Endothelial cell of umbilical vein (primary cell): Measurements from ENCODE around the gene PHF2. TPM values are rescaled to one million over a fixed set of nuclear protein-coding genes. Genes with fewer than 3 reads are reported as not detected.
"Not testable (repeated sequence)": the region's sequence is repeated elsewhere in the genome, so short reads cannot be mapped to it uniquely, and the experiment has no call there.

Source experiments
- BruUV-seq: library from RNA; stranded (reverse); fragments of 400-500 nt; replicated peaks from 2 replicates; lab custom pipeline; 2021; lab: Mats Ljungman, UMichigan
- CTCF ChIA-PET: fragments of 300-600, 350-600 bp; sonication (Branson Sonifier 250); formaldehyde crosslinking; loops from one replicate; lab custom pipeline; 2021; ENCODE audit warnings: antibody characterized with exemption, inconsistent platforms; lab: Charles Lee
- POLR2A ChIA-PET: fragments of 300-600, 350-600 bp; sonication (Branson Sonifier 250); formaldehyde crosslinking; loops from one replicate; lab custom pipeline; 2021; ENCODE audit warnings: antibody characterized with exemption, inconsistent platforms; lab: Charles Lee
- DNase-seq: peaks from one replicate; pipeline ENCODE4 v3.0.0-alpha.2; 2011; ENCODE audit warnings: low read depth, low spot score
- FAIRE-seq: peaks from 2 replicates; lab custom pipeline; 2011; peaks lifted over from hg19 to GRCh38; lab: Jason Lieb, UNC
- H2AFZ ChIP-seq: 2 replicates; pipeline ENCODE4 v1.6.0; 2012; ENCODE audit warnings: low read depth, low read length, control low read depth, inconsistent platforms
- H3K27ac ChIP-seq: 2 replicates; pipeline ENCODE4 v1.5.1; 2011; ENCODE audit warnings: low read depth, mild to moderate bottlenecking, control low read depth, low read length, moderate library complexity; ENCODE audit not compliant: insufficient read depth
- H3K27me3 ChIP-seq, 2 experiments: 2 replicates each; pipeline versions ENCODE4 v1.6.0 to v1.6.1; 2011; ENCODE audit warnings: low read length in 2 of 2, mixed read lengths in 1 of 2; ENCODE audit not compliant: control insufficient read depth in 2 of 2, insufficient read depth in 2 of 2
- H3K36me3 ChIP-seq, 2 experiments: 2 replicates in 1 of 2; 3 replicates in 1 of 2; pipeline ENCODE4 v1.5.1; 2011; ENCODE audit warnings: low read length in 2 of 2, mild to moderate bottlenecking in 1 of 2, moderate library complexity in 1 of 2; ENCODE audit not compliant: control insufficient read depth in 2 of 2, insufficient read depth in 2 of 2; ENCODE audit errors: extremely low read depth in 1 of 2
- H3K4me1 ChIP-seq: 3 replicates; pipeline ENCODE4 v1.5.1; 2011; ENCODE audit warnings: mild to moderate bottlenecking, low read length; ENCODE audit not compliant: control insufficient read depth, insufficient read depth; ENCODE audit errors: extremely low read depth
- H3K4me2 ChIP-seq: 2 replicates; pipeline ENCODE4 v1.6.1; 2011; ENCODE audit warnings: low read length, control low read depth, mixed read lengths; ENCODE audit not compliant: insufficient read depth
- H3K4me3 ChIP-seq, 3 experiments: fragments of 200-600 bp in 1 of 3; sonication (generic), shearing (Covaris generic) in 1 of 3; replicated peaks in 1 of 3; 2 replicates each; pipeline ENCODE4 v1.5.1; 2011 to 2016; ENCODE audit warnings: control low read depth in 3 of 3, low read length in 3 of 3, mild to moderate bottlenecking in 2 of 3, inconsistent platforms in 1 of 3, low read depth in 1 of 3, moderate library complexity in 1 of 3; ENCODE audit not compliant: insufficient read depth in 1 of 3
- H3K79me2 ChIP-seq: 2 replicates; pipeline ENCODE4 v1.6.0; 2012; ENCODE audit warnings: low read length, inconsistent platforms; ENCODE audit not compliant: control insufficient read depth, insufficient read depth
- H3K9ac ChIP-seq: replicated peaks from 2 replicates; pipeline ENCODE3; 2011; ENCODE audit warnings: low read length, control low read depth; ENCODE audit not compliant: insufficient read depth; ENCODE audit errors: extremely low read depth
- H3K9me1 ChIP-seq: replicated peaks from 3 replicates; pipeline ENCODE4 v1.6.0; 2011; ENCODE audit warnings: mild to moderate bottlenecking, low read length; ENCODE audit not compliant: control insufficient read depth, insufficient read depth; ENCODE audit errors: extremely low read depth
- H3K9me3 ChIP-seq: replicated peaks from 2 replicates; pipeline ENCODE4 v1.5.1; 2012; ENCODE audit warnings: low read length, inconsistent platforms; ENCODE audit not compliant: control insufficient read depth, insufficient read depth
- H4K20me1 ChIP-seq: replicated peaks from 2 replicates; pipeline ENCODE3; 2011; ENCODE audit warnings: mild to moderate bottlenecking, low read length; ENCODE audit not compliant: control insufficient read depth, insufficient read depth; ENCODE audit errors: extremely low read depth
- GATA2 ChIP-seq: IDR thresholded peaks from 2 replicates; pipeline ENCODE4 v1.7.0; 2011; ENCODE audit warnings: low read depth, mild to moderate bottlenecking, moderate library complexity, mixed read lengths, low read length; ENCODE audit not compliant: insufficient read length, insufficient read depth
- dilution Hi-C: fragments of 300-500 bp; cut with MboI; formaldehyde crosslinking; loops from one replicate; pipeline ENCODE4 v1.15.0; 2019; ENCODE audit warnings: low sequenced_read_pairs; ENCODE audit not compliant: extremely low pct_ligation_motif_present
- intact Hi-C: fragments of 100-400 bp; cut with micrococcal nuclease; formaldehyde crosslinking; loops from one replicate; pipeline ENCODE4 v1.10.0; 2022
- polyA plus RNA-seq, 4 experiments: library from polyadenylated mRNA; depleted of rRNA in 3 of 4; stranded (reverse) in 3 of 4; unstranded in 1 of 4; fragments of >200 nt; gene quantifications; 2 replicates each; pipeline versions ENCODE4 v1.2.1 to v1.2.3, GENCODE V29; 2011 to 2012; ENCODE audit warnings: missing spikeins in 1 of 4
- total RNA-seq: library from RNA; stranded (reverse); gene quantifications from 2 replicates; pipeline ENCODE4 v1.2.3, GENCODE V29; 2021

Gene PHF2
- total and polyA plus RNA-seq, 2 donors (not counting 3 experiments of a cell fraction or from before 2014, with no cell fraction given) = 9.8 to 22.5 TPM

- TF ChIP-seq GATA2 = no peak
- no peak overlapping the region for H3K4me3 ChIP-seq
- H3K9me1 ChIP-seq = no peaks in the 10 kb centered on the region
- DNase-seq (no peak), FAIRE-seq (no peak)
- POLR2A ChIA-PET = no interaction called here
- intact Hi-C loops = no loop called here
- H4K20me1 ChIP-seq = no peaks in the 10 kb centered on the region
- CTCF ChIA-PET = no interaction called here
- H3K27me3 ChIP-seq = no peaks in the 10 kb centered on the region
- no peak overlapping the region for H3K4me2 ChIP-seq
- H3K79me2 ChIP-seq = no peaks in the 10 kb centered on the region
- H3K9ac ChIP-seq = no peak overlapping the region
- dilution Hi-C loops = no loop called here
- no peaks in the 10 kb centered on the region for H3K9me3 ChIP-seq
- no peak overlapping the region for H2AFZ ChIP-seq
- BruUV-seq = no TSS peak
- H3K36me3 ChIP-seq = peaks cover 0 to 4% of the 10 kb centered on the region in 2 experiments
- H3K27ac ChIP-seq = no peak overlapping the region
- no peaks in the 10 kb centered on the region for H3K4me1 ChIP-seq
These were observed 94.6 kb downstream of the PHF2 start for GRCh38 chr9:93671020-93671338.

- BruUV-seq, H3K27ac ChIP-seq, CTCF ChIA-PET, H3K4me3 ChIP-seq, H3K79me2 ChIP-seq, FAIRE-seq, H3K36me3 ChIP-seq, H3K27me3 ChIP-seq, POLR2A ChIA-PET, H2AFZ ChIP-seq, H3K9me1 ChIP-seq, intact Hi-C loops, H3K4me1 ChIP-seq, H3K9ac ChIP-seq, dilution Hi-C loops, H3K4me2 ChIP-seq, H3K9me3 ChIP-seq, H4K20me1 ChIP-seq, DNase-seq: not testable (repeated sequence)
These were observed 96.1 kb downstream of the PHF2 start for GRCh38 chr9:93672330-93673020.
